AG04449 (cell line): Measurements from ENCODE around the gene TRAF7.

Experiments used
- CTCF ChIA-PET: fragments of 350-600 bp; formaldehyde crosslinking; extraction: SDS; loops from one replicate; lab custom pipeline; 2021; ENCODE audit warnings: antibody characterized with exemption; lab: Yijun Ruan, JAX
- POLR2A ChIA-PET: fragments of 400-600, 350-600 bp; formaldehyde crosslinking; extraction: SDS; loops from one replicate; lab custom pipeline; 2020; ENCODE audit warnings: antibody characterized with exemption, inconsistent platforms; lab: Yijun Ruan, JAX
- DNase-seq: peaks from one replicate; pipeline ENCODE4 v3.0.0-alpha.2; 2010; ENCODE audit warnings: low read depth, low spot score
- H3K4me3 ChIP-seq: 2 replicates; pipeline ENCODE4 v1.5.1; 2011; ENCODE audit warnings: low read depth, mild to moderate bottlenecking, control low read depth, low read length
- TF ChIP-seq, protein P1 (sequence below): IDR thresholded peaks from one replicate; pipeline ENCODE4 v1.5.1; 2011; ENCODE audit warnings: mild to moderate bottlenecking, moderate library complexity, low read length, control low read depth, inconsistent platforms; ENCODE audit not compliant: insufficient read depth; ENCODE audit errors: missing control alignments

Gene TRAF7

DNA sequence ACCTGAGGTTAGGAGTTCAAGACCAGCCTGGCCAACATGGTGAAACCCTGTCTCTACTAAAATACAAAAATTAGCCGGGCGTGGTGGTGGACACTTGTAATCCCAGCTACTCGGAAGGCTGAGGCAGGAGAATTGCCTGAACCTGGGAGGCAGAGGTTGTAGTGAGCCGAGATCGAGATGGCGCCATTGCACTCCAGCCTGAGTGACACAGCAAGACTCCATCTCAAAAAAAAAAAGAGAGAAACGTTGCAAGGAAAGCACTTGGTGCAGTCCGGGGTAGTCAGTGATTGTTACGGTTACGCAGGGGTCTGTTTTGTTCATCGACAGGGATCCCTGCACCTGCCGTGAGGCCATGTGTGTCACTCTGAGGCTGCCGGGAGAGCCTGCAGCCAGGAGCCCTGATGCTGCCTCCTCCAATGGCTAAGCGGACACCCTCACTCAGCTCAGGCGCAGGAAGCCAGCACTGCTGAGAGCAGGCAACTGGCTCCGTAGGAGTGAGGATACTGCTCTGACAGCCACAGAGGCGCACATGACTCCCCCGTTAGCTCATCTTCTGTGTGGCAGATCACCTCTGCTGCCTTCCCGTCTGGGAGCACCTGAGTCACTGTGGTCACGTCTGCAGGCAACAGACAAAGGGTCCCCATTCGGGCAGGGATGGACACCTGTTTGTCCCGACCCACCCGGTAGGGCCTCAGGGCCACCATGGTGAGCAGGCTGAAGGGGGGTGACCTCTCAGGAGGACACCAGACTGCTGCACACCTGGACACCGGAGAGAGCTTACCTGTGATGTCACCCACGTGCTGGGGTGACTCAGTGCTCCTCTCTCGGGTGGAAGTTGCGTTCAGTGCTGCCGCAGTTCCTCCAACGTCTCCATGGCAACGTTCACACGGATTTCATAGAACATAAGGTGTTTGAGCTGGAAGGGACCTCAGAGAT, 12.4 kb upstream of the TRAF7 start:
- POLR2A ChIA-PET = interaction anchor here (1.1 kb wide), 1 partner anchor 13 kb away, joined by 5 read pairs; the partner anchor contains the start of gene TRAF7
- TF ChIP-seq, protein P1, sequence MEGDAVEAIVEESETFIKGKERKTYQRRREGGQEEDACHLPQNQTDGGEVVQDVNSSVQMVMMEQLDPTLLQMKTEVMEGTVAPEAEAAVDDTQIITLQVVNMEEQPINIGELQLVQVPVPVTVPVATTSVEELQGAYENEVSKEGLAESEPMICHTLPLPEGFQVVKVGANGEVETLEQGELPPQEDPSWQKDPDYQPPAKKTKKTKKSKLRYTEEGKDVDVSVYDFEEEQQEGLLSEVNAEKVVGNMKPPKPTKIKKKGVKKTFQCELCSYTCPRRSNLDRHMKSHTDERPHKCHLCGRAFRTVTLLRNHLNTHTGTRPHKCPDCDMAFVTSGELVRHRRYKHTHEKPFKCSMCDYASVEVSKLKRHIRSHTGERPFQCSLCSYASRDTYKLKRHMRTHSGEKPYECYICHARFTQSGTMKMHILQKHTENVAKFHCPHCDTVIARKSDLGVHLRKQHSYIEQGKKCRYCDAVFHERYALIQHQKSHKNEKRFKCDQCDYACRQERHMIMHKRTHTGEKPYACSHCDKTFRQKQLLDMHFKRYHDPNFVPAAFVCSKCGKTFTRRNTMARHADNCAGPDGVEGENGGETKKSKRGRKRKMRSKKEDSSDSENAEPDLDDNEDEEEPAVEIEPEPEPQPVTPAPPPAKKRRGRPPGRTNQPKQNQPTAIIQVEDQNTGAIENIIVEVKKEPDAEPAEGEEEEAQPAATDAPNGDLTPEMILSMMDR = no peak
- H3K4me3 ChIP-seq = no peak overlapping the region
- CTCF ChIA-PET = interaction anchor here (0.6 to 10.0 kb wide), 4 partner anchors 112 to 159 kb away, joined by 3 to 176 read pairs (median 69); partner anchors contain the start of genes GFER, NPW and ZNF598
- DNase-seq = no peak

DNA sequence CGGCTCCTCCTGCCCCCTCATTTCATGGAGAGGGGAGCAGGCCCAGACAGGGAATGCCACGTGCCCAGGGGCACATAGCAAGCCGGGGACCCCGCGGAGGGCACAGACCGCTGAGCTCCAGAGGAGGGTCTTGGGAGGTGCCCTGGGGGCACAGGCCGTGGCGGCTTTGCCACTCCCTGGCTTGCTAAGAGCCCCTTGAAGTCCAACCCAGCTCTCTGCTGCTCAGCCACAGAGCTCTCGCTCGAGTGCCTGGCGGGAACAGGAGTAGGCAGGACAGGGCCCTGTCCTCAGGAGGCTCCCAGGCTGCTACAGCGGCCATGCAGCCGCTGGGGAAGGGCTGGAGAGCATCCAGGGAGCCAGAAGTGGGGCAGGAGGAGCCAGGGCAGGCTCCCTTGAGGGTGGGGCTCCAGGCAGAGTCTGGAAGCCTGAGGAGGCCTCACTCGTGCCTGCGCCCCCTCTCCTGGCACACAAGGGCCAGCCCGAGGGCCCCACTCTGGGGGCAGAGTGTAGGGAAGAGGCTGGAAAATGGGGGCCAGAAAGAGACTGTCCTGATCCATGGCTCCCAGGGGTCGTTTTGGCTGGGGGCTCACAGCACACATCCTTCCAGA, 11.6 kb upstream of the TRAF7 start:
- DNase-seq = no peak
- CTCF ChIA-PET = interaction anchor here (1.9 to 10.0 kb wide), 3 partner anchors 9 to 139 kb away, joined by 4 to 176 read pairs (median 135); partner anchors contain the start of genes NPW and ZNF598
- POLR2A ChIA-PET = interaction anchor here (1.1 kb wide), 1 partner anchor 12 kb away, joined by 5 read pairs; the partner anchor contains the start of gene TRAF7
- no peak overlapping the region for H3K4me3 ChIP-seq
- TF ChIP-seq, protein P1 = no peak

DNA sequence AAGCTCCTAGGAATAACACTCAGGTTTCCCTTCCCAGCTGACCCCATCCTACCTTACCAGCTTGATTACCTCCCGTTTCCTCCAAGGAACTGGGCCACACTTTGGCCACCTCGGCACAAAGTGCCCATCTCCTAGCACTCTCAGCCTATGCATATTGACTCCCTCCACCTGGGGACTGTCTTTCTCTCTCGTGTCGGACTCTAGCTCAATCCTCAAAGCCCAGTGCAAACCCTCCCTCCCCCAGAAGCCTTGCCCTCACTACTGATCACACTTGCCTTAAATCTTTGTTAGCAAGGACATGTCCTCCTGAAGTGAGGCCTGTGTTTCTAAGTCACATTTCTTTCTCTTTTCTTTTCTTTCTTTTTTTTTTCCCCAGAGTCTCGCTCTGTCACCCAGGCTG, 9.7 kb upstream of the TRAF7 start:
- ChIA-PET CTCF (interaction anchor here (0.8 to 10.0 kb wide), 7 partner anchors 8 to 162 kb away, joined by 3 to 135 read pairs (median 4); partner anchors contain the start of genes GFER and NPW), POLR2A (interaction anchor here (0.9 to 2.7 kb wide), 2 partner anchors 9 to 181 kb away, joined by 3 to 36 read pairs; partner anchors contain the start of genes RPS2 and TRAF7)
- no peak overlapping the region for H3K4me3 ChIP-seq

DNA sequence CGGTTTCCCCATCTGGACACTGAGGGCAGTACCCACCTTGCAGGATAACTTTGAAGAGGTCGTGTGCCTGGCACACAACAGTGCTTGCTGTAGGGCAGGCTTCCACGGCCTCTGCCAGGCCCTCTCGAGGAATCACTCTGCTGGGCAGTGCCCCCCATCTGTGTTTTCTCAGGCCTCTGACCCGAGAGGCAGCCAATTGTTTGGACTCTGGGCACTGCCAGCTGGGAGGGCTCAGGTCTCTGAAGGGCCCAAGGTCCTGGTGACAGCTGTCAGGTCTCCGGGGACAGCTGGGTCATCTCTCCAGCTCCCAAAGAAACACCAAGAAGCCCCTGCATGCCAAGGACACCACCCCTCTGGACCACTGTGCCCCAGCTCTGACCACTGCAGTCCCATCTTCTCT, 8.2 kb upstream of the TRAF7 start:
- no peak overlapping the region for H3K4me3 ChIP-seq
- TF ChIP-seq, protein P1 = no peak
- ChIA-PET CTCF (interaction anchor here (0.9 to 10.0 kb wide), 7 partner anchors 8 to 162 kb away, joined by 3 to 135 read pairs (median 3); partner anchors contain the start of gene NPW), POLR2A (interaction anchor here (0.6 to 2.7 kb wide), 5 partner anchors 8 to 184 kb away, joined by 3 to 36 read pairs (median 3); partner anchors contain the start of genes NTHL1, RPS2, TRAF7 and TSC2)
- no peak for DNase-seq

More for the DNA sequence above, 9.7 kb upstream of the TRAF7 start:
- TF ChIP-seq, protein P1 = no peak
- no peak for DNase-seq

DNA sequence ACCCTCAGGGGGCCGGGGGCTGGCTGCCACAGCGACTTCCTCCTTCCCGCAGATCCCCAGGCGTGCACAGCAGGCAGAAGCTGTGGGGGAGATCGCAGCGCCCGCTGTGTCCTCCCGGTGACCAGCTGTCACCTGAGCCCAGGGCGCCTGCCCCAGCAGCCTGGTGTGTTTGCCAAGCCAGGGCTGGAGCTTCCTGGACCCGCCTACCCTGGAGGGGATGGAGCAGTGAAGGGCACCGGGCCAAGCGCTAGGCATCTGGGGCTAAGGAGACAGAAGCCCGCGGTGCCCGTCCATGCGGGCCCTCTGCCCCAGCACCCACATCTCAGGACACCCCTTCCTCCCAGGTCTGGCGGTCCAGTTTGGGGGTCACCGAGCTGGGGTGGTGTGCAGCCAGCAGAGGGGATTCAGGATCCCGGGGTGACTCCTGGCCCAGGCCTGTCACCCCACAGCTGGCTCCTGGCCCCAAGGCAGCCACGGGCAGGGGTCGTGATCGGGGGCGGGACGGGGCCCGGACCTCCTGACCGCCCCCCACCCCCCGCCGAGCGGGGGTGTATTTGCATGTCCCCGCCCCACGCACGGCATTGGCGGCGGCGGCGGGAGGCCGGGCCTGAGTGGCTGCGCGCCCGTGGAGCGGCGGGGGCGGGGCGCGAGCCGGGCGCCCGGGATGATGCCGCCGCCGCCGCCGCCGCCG, 7.5 kb upstream of the TRAF7 start, which contains the start of gene RAB26:
RAB26 (plus strand) TSS at position 645 of the 691 bp plus-strand sequence. CDS start 159 bp downstream, outside the sequence.
- peak within 1 kb of the TSS; percentile 48 for H3K4me3 ChIP-seq
- TF ChIP-seq, protein P1 = no peak
- ChIA-PET CTCF (interaction anchor here (0.9 to 10.0 kb wide), 6 partner anchors 8 to 163 kb away, joined by 3 to 135 read pairs (median 4); partner anchors contain the start of gene NPW), POLR2A (interaction anchor here (0.6 to 1.5 kb wide), 3 partner anchors 91 to 185 kb away, joined by 3 to 5 read pairs (median 3); partner anchors contain the start of genes NTHL1 and TSC2)
- DNase-seq = no peak
